H1 (cell line): Measurements from ENCODE around the gene IQCH. TPM values are rescaled to one million over a fixed set of nuclear protein-coding genes. Genes with fewer than 3 reads are reported as not detected.

Experiments used
- CTCF ChIA-PET: fragments of 300-600 bp; sonication (Branson Sonifier 250); formaldehyde crosslinking; loops from one replicate; lab custom pipeline; 2021; ENCODE audit not compliant: partially characterized antibody; lab: Charles Lee
- POLR2A ChIA-PET: fragments of 300-600 bp; sonication (Branson Sonifier 250); formaldehyde crosslinking; loops from one replicate; lab custom pipeline; 2021; ENCODE audit warnings: inconsistent platforms; ENCODE audit not compliant: partially characterized antibody; lab: Charles Lee
- DNase-seq, 2 experiments: peaks; one replicate each; pipeline versions ENCODE4 v3.0.0 to v3.0.0-alpha.2; 2010 to 2022; ENCODE audit warnings: low spot score in 2 of 2, low read depth in 1 of 2, mixed read lengths in 1 of 2
- FAIRE-seq: peaks from 2 replicates; lab custom pipeline; 2011; peaks lifted over from hg19 to GRCh38; lab: Jason Lieb, UNC
- H2AFZ ChIP-seq: 2 replicates; pipeline ENCODE4 v1.8.1; 2012; ENCODE audit warnings: low read length, inconsistent platforms
- H2AK5ac ChIP-seq: 2 replicates; pipeline ENCODE4 v1.6.1; 2013; ENCODE audit warnings: low read depth, low read length
- H2BK120ac ChIP-seq: replicated peaks from 2 replicates; pipeline ENCODE3; 2013; ENCODE audit warnings: low read depth, low read length, inconsistent platforms
- H2BK12ac ChIP-seq: 2 replicates; pipeline ENCODE4 v1.6.1; 2013; ENCODE audit warnings: low read depth, low read length
- H2BK15ac ChIP-seq: 2 replicates; pipeline ENCODE4 v1.6.1; 2013; ENCODE audit warnings: low read length
- H2BK20ac ChIP-seq: 2 replicates; pipeline ENCODE4 v1.6.1; 2013; ENCODE audit warnings: low read length
- H2BK5ac ChIP-seq: 2 replicates; pipeline ENCODE4 v1.6.1; 2013; ENCODE audit warnings: low read depth, low read length
- H3K14ac ChIP-seq: 2 replicates; pipeline ENCODE4 v1.6.1; 2013; ENCODE audit warnings: inconsistent platforms; ENCODE audit not compliant: insufficient read length
- H3K18ac ChIP-seq: 2 replicates; pipeline ENCODE4 v1.6.1; 2013; ENCODE audit warnings: low read length; ENCODE audit errors: extremely low read depth
- H3K23ac ChIP-seq: 2 replicates; pipeline ENCODE4 v1.6.1; 2013; ENCODE audit warnings: inconsistent platforms; ENCODE audit not compliant: insufficient read length
- H3K23me2 ChIP-seq: 2 replicates; pipeline ENCODE4 v1.6.1; 2013; ENCODE audit warnings: low read depth, low read length
- H3K27ac ChIP-seq: 2 replicates; pipeline ENCODE4 v1.6.1; 2011; ENCODE audit warnings: low read depth, low read length, inconsistent platforms
- H3K27me3 ChIP-seq, 4 experiments: replicated peaks in 1 of 4; 1 replicate in 1 of 4; 2 replicates in 3 of 4; pipeline versions ENCODE4 v1.6.1 to v1.8.1; 2011 to 2013; ENCODE audit warnings: low read length in 3 of 4, mild to moderate bottlenecking in 3 of 4, inconsistent platforms in 2 of 4, mixed read lengths in 2 of 4, moderate library complexity in 1 of 4; ENCODE audit not compliant: control insufficient read depth in 3 of 4, insufficient read depth in 3 of 4; ENCODE audit errors: extremely low read depth in 1 of 4
- H3K36me3 ChIP-seq, 4 experiments: 2 replicates each; pipeline versions ENCODE4 v1.6.1 to v1.8.1; 2011 to 2013; ENCODE audit warnings: mild to moderate bottlenecking in 4 of 4, low read length in 3 of 4, moderate library complexity in 2 of 4, control low read depth in 1 of 4, inconsistent platforms in 1 of 4; ENCODE audit not compliant: insufficient read depth in 4 of 4, control insufficient read depth in 2 of 4
- H3K4ac ChIP-seq: replicated peaks from 2 replicates; pipeline ENCODE3; 2013; ENCODE audit warnings: low read length, low read depth, mixed read lengths, inconsistent platforms; ENCODE audit not compliant: insufficient read length
- H3K4me1 ChIP-seq, 4 experiments: replicated peaks in 1 of 4; 1 replicate in 1 of 4; 2 replicates in 3 of 4; pipeline versions ENCODE4 v1.6.1 to v1.8.1; 2011 to 2013; ENCODE audit warnings: low read length in 3 of 4, inconsistent platforms in 2 of 4, mixed read lengths in 1 of 4; ENCODE audit not compliant: insufficient read depth in 4 of 4, control insufficient read depth in 3 of 4
- H3K4me2 ChIP-seq, 2 experiments: 2 replicates each; pipeline versions ENCODE4 v1.6.1 to v1.8.1; 2011 to 2013; ENCODE audit warnings: low read depth in 2 of 2, low read length in 2 of 2, control low read depth in 1 of 2, inconsistent platforms in 1 of 2, mild to moderate bottlenecking in 1 of 2; ENCODE audit not compliant: insufficient read depth in 1 of 2
- H3K4me3 ChIP-seq, 4 experiments: fragments of 200-600, 300-600 bp in 1 of 4; sonication (generic), shearing (Covaris generic), sonication (Bioruptor Twin) in 1 of 4; 2 replicates each; pipeline versions ENCODE4 v1.5.1 to v1.8.1; 2011 to 2016; ENCODE audit warnings: low read length in 4 of 4, low read depth in 3 of 4, control low read depth in 2 of 4, inconsistent platforms in 2 of 4, mild to moderate bottlenecking in 2 of 4, mixed read lengths in 1 of 4, moderate library complexity in 1 of 4; ENCODE audit not compliant: insufficient read depth in 2 of 4; ENCODE audit errors: extremely low read depth in 1 of 4
- H3K56ac ChIP-seq: replicated peaks from 2 replicates; pipeline ENCODE3; 2013; ENCODE audit warnings: low read depth, mild to moderate bottlenecking, mixed read lengths, low read length, inconsistent platforms; ENCODE audit not compliant: insufficient read length
- H3K79me1 ChIP-seq: 2 replicates; pipeline ENCODE4 v1.6.1; 2013; ENCODE audit warnings: low read depth, low read length, control low read depth
- H3K79me2 ChIP-seq, 2 experiments: 2 replicates each; pipeline versions ENCODE4 v1.6.1 to v1.8.1; 2012 to 2013; ENCODE audit warnings: low read length in 2 of 2, mild to moderate bottlenecking in 2 of 2, inconsistent platforms in 1 of 2; ENCODE audit not compliant: insufficient read depth in 2 of 2, control insufficient read depth in 1 of 2
- H3K9ac ChIP-seq, 4 experiments: replicated peaks in 1 of 4; 1 replicate in 1 of 4; 2 replicates in 3 of 4; pipeline versions ENCODE4 v1.6.1 to v1.8.1; 2011 to 2013; ENCODE audit warnings: low read depth in 3 of 4, low read length in 3 of 4, control low read depth in 2 of 4, mild to moderate bottlenecking in 2 of 4, moderate library complexity in 2 of 4, inconsistent platforms in 1 of 4; ENCODE audit errors: extremely low read depth in 1 of 4
- H3K9me3 ChIP-seq, 2 experiments: 2 replicates each; pipeline versions ENCODE4 v1.6.1 to v1.8.1; 2012 to 2013; ENCODE audit warnings: mild to moderate bottlenecking in 2 of 2, moderate library complexity in 2 of 2, control low read depth in 1 of 2, inconsistent platforms in 1 of 2, low read depth in 1 of 2, low read length in 1 of 2, mixed read lengths in 1 of 2; ENCODE audit not compliant: insufficient read depth in 2 of 2
- H4K20me1 ChIP-seq, 2 experiments: replicated peaks in 1 of 2; 2 replicates each; pipeline versions ENCODE3 to v1.8.1; 2011 to 2013; ENCODE audit warnings: inconsistent platforms in 2 of 2, low read length in 2 of 2, mild to moderate bottlenecking in 1 of 2; ENCODE audit not compliant: insufficient read depth in 2 of 2, control insufficient read depth in 1 of 2
- H4K5ac ChIP-seq: 2 replicates; pipeline ENCODE4 v1.6.1; 2013; ENCODE audit warnings: low read length, low read depth, mixed read lengths, inconsistent platforms; ENCODE audit not compliant: insufficient read length
- H4K8ac ChIP-seq: 2 replicates; pipeline ENCODE4 v1.8.0; 2013; ENCODE audit warnings: mild to moderate bottlenecking, moderate library complexity, low read length, inconsistent platforms; ENCODE audit not compliant: insufficient read depth; ENCODE audit errors: extremely low read depth
- H4K91ac ChIP-seq: replicated peaks from 2 replicates; pipeline ENCODE3; 2013; ENCODE audit warnings: low read length, mixed read lengths, inconsistent platforms; ENCODE audit not compliant: insufficient read length
- CBX5 ChIP-seq: fragments of 300-800, 300-1000 bp; sonication (generic); IDR thresholded peaks from 2 replicates; pipeline ENCODE4 v1.7.1; 2016; ENCODE audit warnings: antibody characterized with exemption, low read length, low read depth
- GABPA ChIP-seq: IDR thresholded peaks from 2 replicates; pipeline ENCODE4 v1.6.1; 2011; ENCODE audit warnings: mild to moderate bottlenecking, low read length, moderate library complexity, borderline replicate concordance; ENCODE audit not compliant: insufficient read depth
- GTF2F1 ChIP-seq: IDR thresholded peaks from 2 replicates; pipeline ENCODE4 v1.6.1; 2012; ENCODE audit warnings: low read depth, low read length, improper control_type of control experiment, borderline replicate concordance
- SAP30 ChIP-seq: fragments of 300-600 bp; sonication (generic); IDR thresholded peaks from 2 replicates; pipeline ENCODE4 v1.7.1; 2012; ENCODE audit warnings: low read length, moderate library complexity, mild to moderate bottlenecking, inconsistent platforms; ENCODE audit not compliant: insufficient read depth, insufficient replicate concordance
- WGBS, 2 experiments: shearing (Covaris generic) in 1 of 2; methylation state at CpG; one replicate each; pipeline versions ENCODE4 v1.1.6 to v1.1.7; 2013 to 2015; ENCODE audit warnings: low lambda C conversion rate in 2 of 2, mixed read lengths in 2 of 2, inconsistent platforms in 1 of 2, low coverage in 1 of 2, missing lambda C conversion rate in 1 of 2; ENCODE audit not compliant: insufficient replicate concordance in 2 of 2, insufficient coverage in 1 of 2, insufficient read length in 1 of 2; ENCODE audit errors: extremely low coverage in 1 of 2, missing lambda C conversion rate in 1 of 2; 5-methylcytosine and 5-hydroxymethylcytosine counted together
- polyA plus RNA-seq, 7 experiments: library from polyadenylated mRNA; depleted of rRNA in 3 of 7; stranded (reverse) in 5 of 7; unstranded in 2 of 7; fragments of >200 nt in 5 of 7; fragments of 200-250 nt in 2 of 7; gene quantifications; 1 replicate in 5 of 7; 2 replicates in 1 of 7; 4 replicates in 1 of 7; pipeline versions ENCODE4 v1.2.1 to v1.2.3, GENCODE V29; 2011 to 2013; ENCODE audit warnings: missing spikeins in 2 of 7, mixed read lengths in 2 of 7
- total RNA-seq: library from RNA; stranded (reverse); fragmentation: NEBNext Ultra II Directional; extraction: Animal tissue kit (Norgen Biotek cat#: 25700); gene quantifications from 2 replicates; pipeline ENCODE4 v1.2.1, GENCODE V29; 2021

The IQCH gene
- total and polyA plus RNA-seq, 2 of the 8 experiments (the other 6 are each of a cell fraction or from before 2014, with no cell fraction given) = 0.60 to 1.9 TPM

DNA sequence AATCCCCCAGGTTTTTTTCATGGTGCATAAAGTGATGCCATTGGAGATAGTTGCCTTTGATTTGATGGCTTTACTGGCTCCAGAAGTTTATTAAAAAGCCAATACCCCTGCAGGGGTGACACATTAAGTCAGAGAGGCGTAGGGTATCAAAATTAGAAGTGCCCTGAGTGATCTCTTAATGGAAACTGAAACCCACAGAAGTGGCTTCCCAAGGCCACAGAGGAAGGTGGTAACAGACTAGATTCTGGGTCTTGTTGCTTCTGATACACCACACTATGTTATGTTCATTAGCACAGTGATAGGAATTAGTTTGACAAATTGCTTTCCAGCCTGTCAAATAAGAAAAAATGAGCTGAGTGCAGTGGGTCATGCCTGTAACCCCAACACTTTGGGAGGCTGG is 112.3 kb downstream of the IQCH start:
- H3K4me2 ChIP-seq = no peak overlapping the region
- no peak overlapping the region for H4K8ac ChIP-seq
- POLR2A ChIA-PET = no interaction called here
- H3K4me1 ChIP-seq = no peaks in the 10 kb centered on the region
- no peak overlapping the region for H2BK20ac ChIP-seq
- no peak overlapping the region for H3K18ac ChIP-seq
- no peak overlapping the region for H2BK5ac ChIP-seq
- no peaks in the 10 kb centered on the region for H4K20me1 ChIP-seq
- H3K9me3 ChIP-seq = no peaks in the 10 kb centered on the region
- no peak overlapping the region for H3K9ac ChIP-seq
- H4K91ac ChIP-seq = no peak overlapping the region
- H3K23ac ChIP-seq = no peak overlapping the region
- H3K79me2 ChIP-seq = no peaks in the 10 kb centered on the region
- no peaks in the 10 kb centered on the region for H3K79me1 ChIP-seq
- CTCF ChIA-PET = no interaction called here
- H3K4me3 ChIP-seq = no peak overlapping the region
- TF ChIP-seq GTF2F1 = no peak
- TF ChIP-seq CBX5 = no peak
- TF ChIP-seq GABPA = no peak
- TF ChIP-seq SAP30 = no peak
- H3K27ac ChIP-seq = no peak overlapping the region
- no peak overlapping the region for H2AFZ ChIP-seq
- no peak overlapping the region for H3K14ac ChIP-seq
- H3K23me2 ChIP-seq = no peaks in the 10 kb centered on the region
- no peak overlapping the region for H2BK120ac ChIP-seq
- no peak overlapping the region for H2BK15ac ChIP-seq
- no peak overlapping the region for H3K56ac ChIP-seq
- no peak overlapping the region for H3K4ac ChIP-seq
- no peak overlapping the region for H2AK5ac ChIP-seq
- no peaks in the 10 kb centered on the region for H3K27me3 ChIP-seq
- H3K36me3 ChIP-seq = no peaks in the 10 kb centered on the region
- no peak overlapping the region for H2BK12ac ChIP-seq
- H4K5ac ChIP-seq = no peak overlapping the region
- WGBS, 2 experiments = 88% methylated on average over 1 of the region's 1 CpG; no CpG with 5 or more reads in 1 of the 2 experiments
- DNase-seq (no peak), FAIRE-seq (no peak)
